ENCODE results near the gene SIGLEC12.
"Not testable (repeated sequence)": the region's sequence is repeated elsewhere in the genome, so short reads cannot be mapped to it uniquely, and the experiment has no call there.

- TF ChIP-seq CTCF (conservative IDR thresholded peaks at IDR 0.05); ZFX (IDR thresholded peaks at IDR 0.05): not testable (repeated sequence)
Observed at GRCh38 chr19:51500931-51501330, 669 bp downstream of the SIGLEC12 start.

All from C4-2B (cell line).